ENCODE data around the gene HOXA7.

HOXA7 gene

GRCh38 chr7:27170426-27171324 lies 14.2 kb upstream of the HOXA7 start:
- no peak for DNase-seq (ENCODE audit: low spot score)

GRCh38 chr7:27169658-27170425 lies 13.4 kb upstream of the HOXA7 start:
- DNase-seq (ENCODE audit: low spot score): no peak

GRCh38 chr7:27168265-27168947 lies 11.9 kb upstream of the HOXA7 start:
- no peak for DNase-seq (ENCODE audit: low spot score)

GRCh38 chr7:27167916-27168264 lies 11.4 kb upstream of the HOXA7 start:
- no peak for DNase-seq (ENCODE audit: low spot score)

GRCh38 chr7:27166531-27167505 lies 10.3 kb upstream of the HOXA7 start:
- no peak for DNase-seq (ENCODE audit: low spot score)

GRCh38 chr7:27165996-27166530 lies 9.6 kb upstream of the HOXA7 start:
- no peak for DNase-seq (ENCODE audit: low spot score)

- no peak for DNase-seq (ENCODE audit: low spot score)
Measured at GRCh38 chr7:27165089-27165995, 8.9 kb upstream of the HOXA7 start, which contains the start of gene HOXA9. Gene HOXA9 (minus strand): TSS chr7:27165537. CDS start chr7:27165457, 80 bp downstream.

- no peak for DNase-seq (ENCODE audit: low spot score)
Measured at GRCh38 chr7:27164367-27165088, 8.1 kb upstream of the HOXA7 start.

- no peak for DNase-seq (ENCODE audit: low spot score)
Measured at GRCh38 chr7:27164045-27164366, 7.5 kb upstream of the HOXA7 start.

GRCh38 chr7:27163288-27164044 lies 7.0 kb upstream of the HOXA7 start:
- DNase-seq (ENCODE audit: low spot score): no peak

GRCh38 chr7:27162561-27163287 lies 6.2 kb upstream of the HOXA7 start:
- DNase-seq (ENCODE audit: low spot score): no peak

GRCh38 chr7:27161721-27162560 lies 5.5 kb upstream of the HOXA7 start:
- DNase-seq (ENCODE audit: low spot score): no peak

- DNase-seq (ENCODE audit: low spot score): no peak
Measured at GRCh38 chr7:27161214-27161720, 4.8 kb upstream of the HOXA7 start.

- DNase-seq (ENCODE audit: low spot score): peak; percentile 88
Measured at GRCh38 chr7:27160546-27161213, 4.2 kb upstream of the HOXA7 start.

GRCh38 chr7:27160145-27160545 lies 3.7 kb upstream of the HOXA7 start:
- no peak for DNase-seq (ENCODE audit: low spot score)

Measured in iPS-NIHi11 (cell line).